CD4-positive, alpha-beta T cell treated with Interferon gamma for 1 hour (primary cell): ENCODE measurements around the gene KRT14.

ENCODE experiments used
- DNase-seq: peaks from one replicate; pipeline ENCODE4 v3.0.0-alpha.2; 2020

KRT14 gene

DNA sequence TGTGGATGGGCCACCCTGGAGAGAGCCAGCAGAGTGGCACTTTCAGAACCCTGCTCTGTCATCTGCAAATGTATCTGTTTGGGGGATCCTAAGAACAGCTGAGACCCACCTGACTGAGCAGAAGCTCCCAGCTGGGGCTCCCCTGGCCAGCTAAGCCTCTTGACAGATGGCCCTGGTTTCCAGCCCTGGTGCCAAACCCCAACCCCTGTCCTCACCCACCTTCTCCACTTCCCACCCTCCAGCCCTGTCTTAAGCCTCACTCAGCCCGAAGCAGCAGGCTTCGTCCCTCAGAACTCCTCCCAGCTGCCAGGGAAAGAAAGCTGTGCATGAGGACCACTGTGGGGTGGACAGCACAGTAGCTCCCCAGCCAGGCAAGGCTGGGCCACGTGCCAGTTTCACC is 11.4 kb downstream of the KRT14 start:
- DNase-seq, result no peak

DNA sequence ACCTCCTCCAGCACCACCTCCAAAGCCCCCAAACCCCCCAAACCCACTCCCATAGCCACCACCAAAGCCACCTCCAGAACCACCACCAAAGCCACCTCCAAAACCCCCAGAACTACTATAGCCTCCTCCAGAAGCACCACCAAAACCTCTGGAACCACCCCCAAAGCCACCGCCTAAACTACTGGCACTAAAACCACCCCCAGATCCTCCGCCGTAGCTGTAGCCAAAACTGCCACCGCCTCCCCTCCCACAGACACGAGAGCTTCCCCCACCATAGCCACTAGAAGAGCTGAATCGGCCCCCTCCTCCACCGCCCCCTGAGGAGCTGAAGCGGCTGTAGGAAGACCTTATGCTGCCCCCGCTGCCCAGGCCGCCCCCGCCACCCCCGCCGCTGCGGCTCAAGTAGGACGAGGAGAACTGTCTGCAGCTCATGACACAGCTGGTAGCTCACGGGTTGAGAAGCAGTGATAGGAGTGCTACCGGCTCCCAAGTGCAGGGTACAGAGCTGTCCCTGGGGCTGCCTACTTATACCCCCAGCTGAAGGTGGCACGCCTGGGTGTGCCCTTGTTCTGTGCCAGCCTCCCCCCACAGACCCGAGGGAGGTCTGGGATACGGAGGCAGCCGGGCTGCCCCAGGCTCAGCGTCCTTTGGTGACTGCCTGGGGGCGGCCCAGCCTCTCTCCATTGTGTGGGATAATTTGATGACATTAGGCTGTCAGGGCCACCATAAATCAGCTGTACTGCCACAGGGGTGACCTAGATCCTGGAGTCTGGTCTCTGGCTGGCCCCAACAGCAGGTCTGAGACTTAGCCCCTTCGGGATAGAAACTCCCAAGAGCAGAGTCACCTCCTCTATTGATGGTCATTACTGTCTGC is 14.9 kb downstream of the KRT14 start, which contains the start of gene KRT9:
KRT9 (minus strand) TSS at position 499 of the 874 bp plus-strand sequence; CDS start at position 432, 67 bp downstream.
- no peak for DNase-seq

DNA sequence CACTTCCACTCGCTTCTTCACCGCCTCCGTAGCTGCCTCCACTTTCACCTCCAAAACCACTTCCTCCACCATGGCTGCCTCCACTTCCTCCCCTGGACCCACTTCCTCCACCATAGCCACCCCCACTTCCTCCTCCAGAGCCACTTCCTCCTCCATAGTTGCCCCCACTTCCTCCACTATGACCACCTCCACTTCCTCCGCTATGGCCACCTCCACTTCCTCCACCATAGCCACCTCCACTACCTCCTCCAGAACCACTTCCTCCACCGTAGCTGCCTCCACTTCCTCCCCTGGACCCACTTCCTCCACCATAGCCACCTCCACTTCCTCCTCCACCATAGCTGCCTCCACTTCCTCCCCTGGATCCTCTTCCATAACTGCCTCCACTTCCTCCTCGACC is 19.4 kb downstream of the KRT14 start:
- peak; percentile 19 for DNase-seq

DNA sequence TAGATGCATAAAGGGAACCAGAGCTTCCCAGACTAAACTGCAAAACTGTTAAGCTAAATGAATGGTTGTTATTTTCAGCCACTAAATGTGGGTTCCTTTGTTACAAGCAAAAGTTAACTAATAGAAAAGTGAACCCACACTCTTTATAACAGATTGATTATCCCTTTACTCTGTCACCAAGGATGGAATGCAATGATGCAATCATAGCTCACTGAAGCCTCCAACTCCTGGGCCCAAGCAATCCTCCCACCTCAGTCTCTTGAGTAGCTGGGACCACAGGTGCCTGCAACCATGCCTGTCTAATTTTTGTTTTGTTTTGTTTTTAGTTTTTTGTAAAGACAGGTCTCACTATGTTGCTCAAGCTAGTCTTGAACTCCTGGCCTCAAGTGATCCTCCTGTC is 21.4 kb downstream of the KRT14 start:
- no peak for DNase-seq

DNA sequence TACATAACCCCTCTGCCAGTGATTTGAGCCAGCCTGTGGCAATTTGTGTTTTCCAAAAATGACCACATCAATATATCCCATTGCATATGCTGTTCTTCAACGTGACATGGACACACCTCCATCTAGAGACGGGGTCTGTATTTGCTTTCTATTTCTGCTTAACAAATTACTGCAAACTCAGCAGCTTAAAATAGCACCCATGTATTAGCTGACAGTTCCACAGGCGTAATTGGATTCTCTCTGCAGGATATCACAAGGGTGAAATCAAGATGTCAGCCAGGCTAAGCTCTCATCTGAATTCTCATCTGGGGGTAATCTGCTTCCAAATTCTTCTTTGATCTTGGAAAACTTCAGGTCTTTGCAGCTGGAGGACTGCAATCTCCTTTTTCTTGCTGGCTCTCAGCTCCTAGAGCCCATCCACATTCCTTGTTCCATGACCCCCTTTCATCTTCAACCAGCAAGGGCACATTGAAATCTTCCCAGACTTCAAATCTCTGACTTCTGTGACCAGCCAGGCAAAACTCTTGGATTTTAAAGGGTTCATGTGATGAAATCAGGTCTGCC is 23.0 kb downstream of the KRT14 start:
- DNase-seq, result no peak

DNA sequence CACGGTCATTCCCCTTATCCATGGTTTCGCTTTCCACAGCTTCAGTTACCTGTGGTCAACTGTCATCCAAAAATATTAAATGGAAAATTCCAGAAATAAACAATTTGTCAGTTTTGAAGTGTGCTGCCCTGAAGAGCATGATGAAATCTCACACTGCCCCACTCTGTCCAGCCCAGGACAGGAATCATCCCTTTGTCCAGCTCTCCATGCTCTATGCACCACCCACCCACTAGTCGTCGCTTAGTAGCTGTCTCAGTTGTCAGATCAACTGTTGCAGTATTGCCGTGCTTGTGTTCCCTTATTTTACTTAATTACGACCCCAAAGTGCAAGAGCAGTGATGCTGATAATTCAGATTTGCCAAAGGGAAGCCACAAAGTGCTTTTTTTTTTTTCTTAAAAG is 25.1 kb downstream of the KRT14 start:
- DNase-seq, result no peak

DNA sequence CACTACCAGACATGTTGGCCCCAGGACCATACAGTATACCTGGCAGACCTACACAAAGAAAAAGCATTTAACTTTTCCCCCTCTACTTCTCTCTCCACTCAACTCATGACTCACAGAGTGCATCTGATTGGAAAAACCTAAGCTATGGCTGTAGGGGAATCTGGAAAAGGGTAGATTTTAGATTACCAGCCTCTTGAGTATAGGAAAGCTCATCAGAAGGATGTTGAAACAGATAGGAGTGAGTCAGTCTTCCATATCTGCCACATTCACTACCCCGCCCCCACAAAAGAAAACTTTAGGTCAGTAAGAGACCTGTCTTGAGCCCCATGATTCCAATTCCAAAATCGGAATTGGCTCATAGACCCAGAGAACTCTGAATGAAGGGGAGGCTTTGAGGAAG is 27.1 kb downstream of the KRT14 start:
- DNase-seq, result no peak

DNA sequence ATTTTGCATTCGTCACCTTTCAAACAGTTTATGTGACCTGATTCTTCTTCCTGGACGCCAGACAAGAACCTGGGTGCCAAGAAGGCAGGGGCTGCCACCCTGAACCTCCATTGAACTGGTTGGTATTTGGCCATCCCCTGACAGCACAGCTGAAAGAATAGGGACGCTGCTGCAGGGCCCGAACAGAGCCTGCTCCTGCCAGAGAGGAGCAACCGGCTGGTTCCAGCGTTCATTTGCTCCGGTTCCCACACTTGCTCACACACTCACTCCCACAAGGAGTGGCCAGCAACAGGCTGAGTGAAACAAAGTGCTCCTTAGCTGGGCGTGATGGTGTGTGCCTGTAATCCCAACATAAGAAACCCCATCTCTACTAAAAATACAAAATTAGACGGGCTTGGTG is 29.8 kb downstream of the KRT14 start:
- no peak for DNase-seq

DNA sequence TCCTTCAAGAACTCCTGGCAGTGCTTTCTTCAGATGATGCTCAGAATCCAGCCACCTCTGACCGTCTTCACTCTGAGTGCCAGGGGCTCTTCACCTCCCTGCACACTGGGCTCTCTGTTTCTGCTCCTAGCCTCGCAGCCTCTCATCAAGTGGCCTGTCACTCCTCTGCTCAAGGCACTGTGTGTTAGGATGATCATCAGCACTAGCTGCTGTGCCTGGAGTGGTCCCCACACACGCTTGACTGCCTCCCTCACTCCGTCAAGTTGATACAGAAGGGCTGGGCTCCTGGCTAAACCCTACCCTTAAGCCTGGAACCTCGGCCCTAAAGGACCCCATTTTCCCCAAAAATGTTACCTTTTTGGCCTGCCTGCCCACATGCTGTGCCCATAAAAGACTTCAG is 30.4 kb downstream of the KRT14 start:
- no peak for DNase-seq

DNA sequence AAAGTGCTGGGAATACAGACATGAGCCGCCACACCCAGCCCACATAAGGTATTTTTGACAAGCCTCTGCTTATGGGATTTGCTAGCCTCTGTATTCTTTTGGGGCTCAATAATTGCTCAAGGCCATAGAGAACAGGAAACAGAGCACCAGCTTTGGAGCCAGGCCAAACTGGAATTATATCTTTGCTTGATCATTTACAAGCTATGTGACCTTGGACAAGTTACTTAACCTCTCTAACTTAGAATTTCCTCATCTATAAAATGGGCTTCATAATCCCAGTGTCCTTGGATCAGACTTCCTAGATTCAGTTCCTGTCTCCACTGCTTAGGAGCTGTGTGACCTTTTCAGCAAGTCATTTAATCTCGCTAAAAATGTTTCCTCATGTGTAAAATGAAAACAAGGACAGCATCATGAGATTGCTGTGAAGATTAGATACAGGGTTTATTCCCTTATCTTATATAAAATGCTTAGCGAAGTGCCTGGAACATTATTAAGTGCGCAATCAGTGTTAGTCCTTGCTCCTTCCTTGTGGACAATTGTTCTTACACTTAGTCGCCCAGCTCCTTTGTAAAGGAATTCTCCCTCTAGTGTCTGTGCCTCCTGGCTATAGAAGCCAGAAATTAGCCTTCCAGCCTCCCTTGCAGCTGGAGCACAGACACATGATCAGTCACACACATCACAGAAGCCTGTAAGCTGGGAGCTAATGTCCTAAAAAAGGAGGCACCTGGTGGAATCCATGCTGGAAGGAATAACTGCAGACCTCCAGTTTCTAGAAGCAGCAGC is 31.4 kb downstream of the KRT14 start:
- no peak for DNase-seq

DNA sequence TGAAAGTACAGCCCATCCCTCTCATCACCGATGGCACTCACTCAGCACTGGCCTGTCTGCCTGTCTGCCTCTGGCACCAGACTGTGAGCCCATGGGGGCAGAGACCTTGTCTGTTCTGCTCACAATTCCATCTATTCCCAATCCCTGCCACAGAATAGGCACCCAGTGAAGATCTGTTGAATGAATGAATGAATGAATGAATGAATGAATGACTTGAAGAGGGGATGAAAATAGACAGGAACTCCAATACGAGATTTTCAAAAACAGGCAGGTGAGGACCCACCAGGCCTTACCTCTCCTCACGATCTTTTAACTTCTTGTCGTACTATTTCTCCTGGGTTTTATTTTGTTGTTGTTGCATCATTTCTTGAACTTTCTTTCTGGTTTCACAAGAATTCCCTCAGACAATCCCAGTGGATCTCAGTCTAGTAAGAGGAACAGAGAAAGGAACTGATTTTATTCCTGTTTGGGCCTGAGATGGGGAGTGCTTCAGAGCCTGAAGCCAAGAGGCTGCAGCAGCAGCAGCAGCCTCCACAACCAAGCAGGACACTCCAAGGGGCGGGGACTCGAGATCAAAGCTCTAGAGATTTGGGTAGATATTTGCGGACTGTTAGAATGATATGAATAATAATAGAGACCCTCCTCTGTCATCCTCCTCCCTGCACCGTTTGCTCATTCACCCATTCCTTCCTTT is 32.6 kb downstream of the KRT14 start:
- no peak for DNase-seq

DNA sequence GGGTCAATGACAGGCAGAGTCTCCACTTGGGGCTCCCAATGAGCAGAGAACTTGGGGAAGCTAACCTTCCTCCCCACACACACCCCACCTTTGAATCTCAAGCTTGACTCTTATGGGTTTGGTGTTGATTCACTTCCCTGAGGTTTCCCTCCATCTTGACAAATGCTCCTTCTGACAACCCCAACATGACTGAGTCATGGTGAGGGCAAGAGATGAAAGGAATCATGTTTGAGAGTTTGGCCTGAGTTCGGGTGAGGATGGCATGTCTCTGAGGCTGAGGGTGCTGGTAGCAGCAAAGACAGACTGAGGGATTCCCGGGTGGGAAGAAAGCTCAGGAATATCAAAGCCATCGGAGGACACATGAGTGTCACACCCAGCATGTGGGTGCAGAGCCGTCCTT is 33.5 kb downstream of the KRT14 start:
- DNase-seq, result no peak

DNA sequence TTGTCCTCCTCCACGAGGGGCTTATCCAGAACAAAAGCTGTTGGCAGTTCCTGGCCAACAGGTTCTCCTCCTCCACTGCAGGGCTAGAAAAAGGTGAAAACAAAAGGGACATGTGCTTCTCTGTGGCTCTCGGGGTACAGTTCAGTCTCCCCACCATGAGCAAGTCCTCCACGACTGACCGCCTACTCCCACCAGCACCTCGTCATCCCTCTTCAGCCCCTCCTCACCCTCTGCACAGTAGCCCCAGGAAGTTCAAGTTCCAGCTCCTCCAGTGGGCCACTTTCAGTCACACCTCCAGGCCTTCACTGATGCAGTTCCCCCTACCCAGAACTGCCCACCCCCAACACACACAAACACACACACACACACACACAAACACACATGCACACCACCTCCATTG is 34.2 kb downstream of the KRT14 start:
- no peak for DNase-seq

DNA sequence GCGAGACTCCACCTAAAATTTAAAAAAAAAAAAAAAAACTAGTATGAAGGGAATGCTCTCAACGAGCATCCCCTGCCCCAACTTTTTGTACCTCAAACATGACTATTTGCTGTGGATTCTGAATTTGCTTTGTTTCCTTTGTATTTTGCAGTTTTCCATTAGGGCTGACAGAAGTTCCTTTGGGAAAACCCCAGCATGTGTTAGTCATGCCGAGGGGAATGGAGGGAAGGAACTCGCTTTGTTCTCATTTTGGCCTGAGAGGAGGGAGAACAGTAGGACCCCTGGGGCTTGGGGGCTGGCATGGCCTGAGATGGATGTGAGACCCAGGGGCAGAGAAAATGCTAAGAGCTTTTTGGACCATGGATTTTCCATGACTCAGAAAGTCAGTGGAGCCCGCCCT is 35.3 kb downstream of the KRT14 start:
- no peak for DNase-seq

DNA sequence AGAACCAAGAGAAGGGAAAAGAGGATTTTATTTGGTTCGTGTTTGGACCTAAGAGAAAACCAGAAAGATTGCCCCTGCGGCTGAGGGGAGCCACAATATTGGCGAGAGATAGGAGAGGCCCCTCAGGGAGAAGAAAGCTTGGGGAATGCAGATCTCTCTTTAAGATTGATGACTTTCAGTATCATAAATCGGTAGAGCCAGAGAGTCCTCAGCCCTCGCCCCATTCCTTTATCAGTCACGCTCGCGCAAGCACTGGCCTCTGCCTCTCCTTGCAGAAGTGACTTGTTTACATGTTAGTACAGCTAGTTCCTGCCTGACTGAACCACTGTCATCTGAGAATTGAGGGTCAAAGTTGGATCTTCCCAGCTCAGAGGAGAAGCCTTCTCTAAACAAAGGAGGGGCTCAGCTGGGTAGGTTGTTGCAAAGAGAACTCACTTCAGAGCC is 37.1 kb downstream of the KRT14 start:
- no peak for DNase-seq

DNA sequence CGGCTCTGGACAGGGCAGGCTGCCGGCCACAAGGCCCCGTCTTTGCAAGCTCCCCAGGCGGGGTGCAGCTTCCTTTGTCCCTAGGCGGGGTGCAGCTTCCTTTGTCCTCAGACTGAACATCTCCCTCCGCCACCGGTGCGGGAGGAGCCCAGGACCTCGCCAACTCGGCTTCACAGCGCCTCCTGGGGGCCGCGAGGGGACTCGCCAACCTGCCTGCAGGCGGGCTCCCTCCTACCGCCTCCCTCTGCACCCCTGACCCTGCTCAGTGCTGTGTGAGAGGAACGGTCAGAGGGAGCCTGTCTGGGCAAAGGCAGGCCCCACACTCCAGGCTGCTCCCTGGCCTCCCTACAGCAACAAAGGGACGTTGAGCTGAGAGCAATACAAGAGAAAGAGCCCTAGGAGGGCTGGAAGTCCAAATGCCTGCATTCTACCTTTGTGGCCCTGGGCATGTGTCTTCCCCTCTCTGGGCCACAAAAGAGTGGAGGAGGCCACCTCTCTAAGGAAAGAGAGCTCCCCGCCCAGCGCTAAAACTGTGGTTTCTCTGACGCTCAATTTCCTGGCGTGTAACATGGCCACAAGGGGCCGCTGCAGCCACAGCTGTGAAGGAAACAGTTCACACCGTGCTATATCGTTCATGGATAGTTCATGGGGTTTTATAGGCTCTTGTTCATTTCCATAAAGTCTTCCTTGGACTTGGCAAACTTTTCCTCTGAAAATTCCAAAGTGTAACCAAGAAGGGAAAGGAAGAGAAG is 37.7 kb downstream of the KRT14 start:
- DNase-seq, result peak; percentile 77

DNA sequence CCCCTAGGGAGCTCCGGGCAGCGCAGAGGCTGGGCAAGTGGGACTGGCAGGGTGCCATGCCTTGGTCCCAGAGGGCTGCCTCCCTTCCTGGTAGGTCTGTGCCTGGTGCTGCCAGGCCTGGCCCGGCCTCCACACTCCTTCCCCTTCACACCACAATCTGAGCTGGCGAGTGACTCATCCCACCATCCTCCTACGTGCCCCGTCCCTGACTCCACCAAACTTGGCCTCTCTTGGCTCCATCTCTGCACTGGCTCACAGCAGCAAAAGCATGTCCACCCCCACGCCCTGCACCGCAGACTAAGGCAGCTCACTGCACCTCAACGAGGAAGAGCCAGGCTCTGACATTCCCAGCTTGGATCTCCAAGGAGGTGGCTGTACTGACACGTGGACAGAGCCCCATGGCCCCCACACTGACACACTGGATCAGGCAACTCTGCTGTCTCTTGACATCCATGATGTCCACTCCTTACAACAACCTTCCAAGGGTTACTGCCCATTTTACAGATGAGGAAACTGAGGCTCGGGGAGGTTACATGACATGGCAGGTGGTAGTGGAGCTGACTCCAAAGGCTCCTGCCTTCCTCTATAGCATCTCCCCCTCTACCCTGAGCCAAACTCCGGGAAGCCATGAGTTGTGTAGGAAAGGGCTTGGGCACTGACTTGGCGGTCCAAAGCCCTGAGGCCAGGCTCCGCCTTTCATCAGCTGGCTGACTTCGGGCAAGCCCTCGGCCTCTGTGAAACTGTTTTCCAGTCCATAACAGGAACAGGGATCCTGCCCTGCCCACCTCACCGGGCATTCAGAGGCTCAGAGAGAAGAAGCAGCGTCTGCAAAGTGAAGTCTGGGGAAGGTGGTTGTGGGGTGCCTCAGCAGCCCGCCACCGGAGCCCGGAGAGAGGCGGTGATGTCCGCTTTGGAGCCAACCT is 38.5 kb downstream of the KRT14 start:
- DNase-seq, result peak; percentile 6

DNA sequence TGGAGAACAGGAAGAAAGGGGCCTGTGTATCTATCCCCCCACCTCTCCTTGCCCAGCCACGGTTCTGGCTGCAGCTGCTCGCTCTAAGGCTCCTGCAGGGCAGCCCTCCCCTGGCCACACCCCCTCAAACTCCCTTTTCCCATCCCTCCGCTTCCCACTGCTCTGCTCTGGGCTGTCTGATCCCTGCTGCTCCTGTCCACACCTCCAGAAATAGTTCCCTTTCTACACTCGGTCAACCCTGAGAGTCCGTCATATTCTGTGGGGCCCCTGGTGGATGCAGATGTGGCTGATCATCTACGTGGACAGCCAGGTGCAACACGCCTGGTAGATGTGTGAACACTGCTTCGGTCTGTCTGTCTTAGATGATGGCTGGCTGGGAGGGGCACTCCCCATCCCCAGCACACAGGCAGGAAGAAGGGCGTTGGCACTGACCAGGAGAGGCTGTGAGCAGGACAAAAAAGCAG is 39.3 kb downstream of the KRT14 start:
- no peak for DNase-seq

DNA sequence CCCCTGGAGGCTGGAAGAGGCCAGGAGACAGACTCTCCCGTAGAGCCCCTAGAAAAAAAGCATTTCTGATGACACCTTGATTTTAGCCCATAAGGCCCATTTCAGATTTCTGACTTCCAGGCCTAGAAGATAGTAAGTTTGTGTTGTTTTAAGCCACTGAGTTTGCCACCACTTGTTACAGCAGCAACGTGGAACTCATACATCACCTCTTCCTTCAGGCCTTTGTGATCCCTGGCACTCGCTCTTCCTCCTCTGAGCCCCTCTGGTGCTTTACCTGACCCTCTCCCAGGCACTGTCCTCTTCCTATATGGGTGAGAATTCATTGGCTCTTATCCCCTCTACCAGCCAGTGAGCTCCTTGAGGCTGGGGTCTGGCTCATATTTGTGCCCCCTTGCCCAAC is 39.9 kb downstream of the KRT14 start:
- DNase-seq, result no peak

DNA sequence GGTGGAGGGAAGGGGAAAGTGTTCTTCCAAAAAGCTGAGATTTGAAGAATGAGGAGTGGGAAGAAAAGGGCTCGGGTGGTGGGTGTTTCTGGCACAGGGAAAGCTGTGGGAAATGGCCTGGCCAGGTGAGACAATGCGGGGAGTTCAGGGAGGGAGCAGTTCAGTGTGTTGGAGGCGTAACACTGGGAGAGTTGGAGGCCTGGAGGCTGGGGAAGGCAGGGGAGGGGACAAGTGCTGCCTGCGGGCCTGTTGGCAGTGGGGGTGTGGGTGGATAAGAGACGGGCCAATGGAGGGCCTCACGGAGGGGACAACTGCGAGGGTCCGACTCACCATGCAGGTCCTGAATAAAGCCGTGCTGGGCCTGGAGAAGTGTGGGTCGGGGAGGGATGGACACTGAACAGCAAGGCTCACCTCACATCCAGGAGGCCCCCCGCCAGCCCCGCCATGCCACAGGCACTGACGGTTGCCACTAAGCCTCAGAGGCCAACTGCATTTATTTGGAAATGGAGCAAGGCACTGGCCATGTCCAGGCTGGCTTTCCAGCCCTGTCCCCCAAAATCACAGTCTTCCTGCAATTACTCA is 40.8 kb downstream of the KRT14 start:
- no peak for DNase-seq

DNA sequence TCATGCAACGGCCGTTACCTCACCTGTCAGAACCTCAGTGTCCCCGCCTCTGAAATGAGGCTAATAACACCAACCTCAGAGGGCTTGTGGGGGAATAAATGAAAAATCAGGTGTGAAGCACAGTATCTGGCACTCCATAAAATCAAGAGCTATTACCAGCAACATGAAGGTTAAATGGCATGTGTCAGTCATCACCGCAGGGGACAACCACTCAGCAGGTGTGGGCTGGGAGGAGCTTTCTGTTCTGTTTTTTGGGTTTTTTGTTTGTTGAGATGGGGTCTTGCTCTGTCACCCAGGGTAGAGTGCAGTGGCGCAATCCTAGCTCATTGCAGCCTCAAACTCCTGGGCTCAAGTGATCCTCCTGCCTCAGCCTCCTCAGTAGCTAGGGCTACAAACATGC is 41.8 kb downstream of the KRT14 start:
- no peak for DNase-seq
